AG09309 (cell line): ENCODE results near the gene CSGALNACT2.
A peak's percentile ranks its signal among the peaks of the same experiment; 100 is the strongest.

ENCODE experiments used
- DNase-seq: peaks from one replicate; pipeline ENCODE4 v3.0.0-alpha.2; 2010; ENCODE audit warnings: low read depth
- H3K4me3 ChIP-seq: 2 replicates; pipeline ENCODE4 v1.5.1; 2011; ENCODE audit warnings: mild to moderate bottlenecking, low read depth, low read length, moderate library complexity; ENCODE audit not compliant: control insufficient read depth
- TF ChIP-seq, protein P1 (sequence below): IDR thresholded peaks from 2 replicates; pipeline ENCODE4 v1.5.1; 2011; ENCODE audit warnings: mild to moderate bottlenecking, low read depth, low read length, inconsistent platforms; ENCODE audit not compliant: insufficient read depth, control insufficient read depth; ENCODE audit errors: missing control alignments

The CSGALNACT2 gene

DNA sequence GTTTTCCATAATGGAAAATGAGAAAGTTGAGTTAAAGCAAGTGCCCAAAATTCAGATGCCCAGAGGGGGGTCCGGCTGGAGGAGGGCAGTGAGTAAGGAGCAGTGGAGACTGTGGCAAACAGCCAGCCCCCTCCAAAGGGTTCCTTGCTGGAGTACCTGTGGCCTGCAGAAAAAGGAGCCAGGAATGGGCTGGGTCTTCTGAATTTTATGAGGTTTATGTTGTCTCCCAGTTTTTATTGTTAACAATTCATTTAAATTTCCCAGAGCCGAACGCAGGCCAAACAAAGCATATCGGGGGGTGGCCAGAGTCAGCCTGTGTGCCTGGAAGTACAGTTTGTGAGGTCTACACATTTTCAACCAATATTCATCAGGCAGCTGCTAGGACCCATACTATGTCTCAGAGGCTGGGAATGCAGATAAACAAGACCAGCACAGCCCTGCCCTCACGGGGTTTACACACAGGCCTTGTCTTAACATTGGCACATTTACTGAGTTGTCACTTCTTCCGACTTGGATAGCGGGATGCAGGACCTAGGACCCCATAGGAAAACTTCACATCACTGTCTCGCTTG, 12.9 kb upstream of the CSGALNACT2 start:
- no peak for DNase-seq
- no peak overlapping the region for H3K4me3 ChIP-seq
- TF ChIP-seq, protein P1, sequence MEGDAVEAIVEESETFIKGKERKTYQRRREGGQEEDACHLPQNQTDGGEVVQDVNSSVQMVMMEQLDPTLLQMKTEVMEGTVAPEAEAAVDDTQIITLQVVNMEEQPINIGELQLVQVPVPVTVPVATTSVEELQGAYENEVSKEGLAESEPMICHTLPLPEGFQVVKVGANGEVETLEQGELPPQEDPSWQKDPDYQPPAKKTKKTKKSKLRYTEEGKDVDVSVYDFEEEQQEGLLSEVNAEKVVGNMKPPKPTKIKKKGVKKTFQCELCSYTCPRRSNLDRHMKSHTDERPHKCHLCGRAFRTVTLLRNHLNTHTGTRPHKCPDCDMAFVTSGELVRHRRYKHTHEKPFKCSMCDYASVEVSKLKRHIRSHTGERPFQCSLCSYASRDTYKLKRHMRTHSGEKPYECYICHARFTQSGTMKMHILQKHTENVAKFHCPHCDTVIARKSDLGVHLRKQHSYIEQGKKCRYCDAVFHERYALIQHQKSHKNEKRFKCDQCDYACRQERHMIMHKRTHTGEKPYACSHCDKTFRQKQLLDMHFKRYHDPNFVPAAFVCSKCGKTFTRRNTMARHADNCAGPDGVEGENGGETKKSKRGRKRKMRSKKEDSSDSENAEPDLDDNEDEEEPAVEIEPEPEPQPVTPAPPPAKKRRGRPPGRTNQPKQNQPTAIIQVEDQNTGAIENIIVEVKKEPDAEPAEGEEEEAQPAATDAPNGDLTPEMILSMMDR = no peak

DNA sequence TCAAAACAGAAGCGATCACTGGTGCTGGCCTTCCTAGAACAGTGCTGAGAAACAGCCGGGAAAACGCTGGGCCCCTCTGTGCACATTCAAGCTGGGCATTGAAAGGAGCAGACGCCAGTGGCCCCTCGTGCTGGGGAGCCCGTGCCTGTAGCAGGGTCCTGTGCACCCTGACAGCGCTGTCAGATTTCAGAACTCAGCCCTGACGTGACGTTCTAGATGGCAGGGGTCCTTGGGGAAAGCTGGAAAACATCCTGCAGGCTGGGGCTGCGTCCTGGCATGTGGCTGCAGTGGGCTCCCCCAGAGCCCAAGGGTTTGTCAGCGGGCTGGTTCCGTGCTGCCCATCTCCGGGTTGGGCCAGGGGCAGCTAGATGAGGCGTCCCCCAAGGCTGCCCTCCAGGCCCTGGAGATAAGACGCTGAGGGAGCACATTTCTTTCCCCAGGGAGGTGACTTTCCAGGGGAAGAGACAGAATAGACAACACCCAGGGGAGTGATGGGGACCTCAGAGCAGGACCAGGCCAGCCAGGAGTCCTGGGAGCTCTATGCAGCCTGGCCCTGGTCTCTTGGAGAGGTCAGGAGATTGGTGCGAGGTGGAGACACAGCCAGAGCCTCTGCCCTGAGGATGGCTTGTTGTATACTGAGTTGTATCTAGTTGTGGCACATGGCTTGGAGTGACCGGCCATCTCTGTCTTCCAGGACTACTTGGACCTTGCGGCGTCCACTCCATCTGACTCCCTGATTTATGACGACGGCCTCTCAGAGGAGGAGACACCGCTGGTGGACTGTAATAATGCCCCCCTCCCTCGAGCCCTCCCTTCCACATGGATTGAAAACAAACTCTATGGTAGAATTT, 12.1 kb upstream of the CSGALNACT2 start:
- TF ChIP-seq, protein P1 = no peak
- DNase-seq = no peak
- no peak overlapping the region for H3K4me3 ChIP-seq

DNA sequence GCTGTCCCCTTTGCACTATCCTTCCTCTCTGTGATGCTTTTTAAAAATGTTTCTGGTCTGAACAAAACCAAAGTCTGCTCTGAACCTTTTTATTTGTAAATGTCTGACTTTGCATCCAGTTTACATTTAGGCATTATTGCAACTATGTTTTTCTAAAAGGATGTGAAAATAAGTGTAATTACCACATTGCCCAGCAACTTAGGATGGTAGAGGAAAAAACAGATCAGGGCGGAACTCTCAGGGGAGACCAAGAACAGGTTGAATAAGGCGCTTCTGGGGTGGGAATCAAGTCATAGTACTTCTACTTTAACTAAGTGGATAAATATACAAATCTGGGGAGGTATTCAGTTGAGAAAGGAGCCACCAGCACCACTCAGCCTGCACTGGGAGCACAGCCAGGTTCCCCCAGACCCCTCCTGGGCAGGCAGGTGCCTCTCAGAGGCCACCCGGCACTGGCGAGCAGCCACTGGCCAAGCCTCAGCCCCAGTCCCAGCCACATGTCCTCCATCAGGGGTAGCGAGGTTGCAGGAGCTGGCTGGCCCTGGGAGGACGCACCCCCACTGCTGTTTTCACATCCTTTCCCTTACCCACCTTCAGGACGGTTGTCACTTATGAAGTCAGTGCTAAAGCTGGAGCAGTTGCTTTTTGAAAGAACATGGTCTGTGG, 11.4 kb upstream of the CSGALNACT2 start:
- TF ChIP-seq, protein P1 = no peak
- no peak overlapping the region for H3K4me3 ChIP-seq
- no peak for DNase-seq

DNA sequence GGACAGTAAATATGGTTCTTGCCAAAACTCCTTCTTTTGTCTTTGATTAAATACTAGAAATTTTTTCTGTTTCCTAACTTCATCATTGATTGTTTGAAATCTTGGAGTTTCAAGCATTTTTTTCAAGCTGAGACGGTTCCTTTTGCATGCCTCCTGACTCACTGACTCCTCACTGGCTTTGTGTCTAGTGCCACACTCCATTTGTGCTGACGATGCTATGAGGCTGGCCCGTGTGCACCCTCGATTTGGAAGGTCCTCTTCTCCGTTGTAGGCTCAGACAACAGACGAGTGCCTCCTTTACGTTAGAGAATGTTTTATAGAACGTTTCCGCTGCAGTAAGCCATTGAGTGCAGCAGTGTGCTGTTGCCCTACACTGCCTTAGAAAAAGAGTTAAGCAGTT, 10.8 kb upstream of the CSGALNACT2 start:
- no peak overlapping the region for H3K4me3 ChIP-seq
- DNase-seq = no peak
- TF ChIP-seq, protein P1 = no peak

DNA sequence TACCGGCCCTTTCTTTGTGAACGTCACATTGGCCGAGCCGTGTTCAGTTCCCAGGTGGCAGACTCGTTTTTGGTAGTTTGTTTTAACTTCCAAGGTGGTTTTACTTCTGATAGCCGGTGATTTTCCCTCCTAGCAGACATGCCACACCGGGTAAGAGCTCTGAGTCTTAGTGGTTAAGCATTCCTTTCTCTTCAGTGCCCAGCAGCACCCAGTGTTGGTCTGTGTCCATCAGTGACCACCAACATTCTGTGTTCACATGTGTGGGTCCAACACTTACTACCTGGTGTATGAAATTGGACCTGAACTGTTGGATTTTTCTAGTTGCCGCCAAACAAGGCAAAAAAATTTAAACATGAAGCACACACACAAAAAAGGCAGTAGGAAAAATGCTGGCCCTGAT, 9.9 kb upstream of the CSGALNACT2 start:
- no peak for DNase-seq
- no peak overlapping the region for H3K4me3 ChIP-seq
- TF ChIP-seq, protein P1 = no peak

DNA sequence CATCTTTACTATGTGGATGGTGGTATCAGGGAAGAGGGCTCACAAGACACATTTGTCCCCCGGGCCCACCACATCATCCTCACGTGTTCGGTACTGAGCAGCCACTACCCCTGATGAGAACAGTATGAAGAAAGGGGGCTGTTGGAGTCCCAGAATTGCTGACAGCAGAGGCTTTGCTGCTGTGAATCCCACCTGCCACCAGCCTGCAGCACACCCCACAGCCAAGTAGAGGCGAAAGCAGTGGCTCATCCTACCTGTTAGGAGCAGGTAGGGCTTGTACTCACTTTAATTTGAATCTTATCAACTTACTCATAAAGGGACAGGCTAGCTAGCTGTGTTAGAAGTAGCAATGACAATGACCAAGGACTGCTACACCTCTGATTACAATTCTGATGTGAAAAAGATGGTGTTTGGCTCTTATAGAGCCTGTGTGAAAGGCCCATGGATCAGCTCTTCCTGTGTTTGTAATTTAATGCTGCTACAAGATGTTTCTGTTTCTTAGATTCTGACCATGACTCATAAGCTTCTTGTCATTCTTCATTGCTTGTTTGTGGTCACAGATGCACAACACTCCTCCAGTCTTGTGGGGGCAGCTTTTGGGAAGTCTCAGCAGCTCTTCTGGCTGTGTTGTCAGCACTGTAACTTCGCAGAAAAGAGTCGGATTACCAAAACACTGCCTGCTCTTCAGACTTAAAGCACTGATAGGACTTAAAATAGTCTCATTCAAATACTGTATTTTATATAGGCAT, 9.1 kb upstream of the CSGALNACT2 start:
- TF ChIP-seq, protein P1 = no peak
- H3K4me3 ChIP-seq = no peak overlapping the region
- DNase-seq = peak; percentile 95
